Keratinocyte (primary cell): ENCODE results near the gene IFNL4. TPM values are rescaled to one million over a fixed set of nuclear protein-coding genes. Genes with fewer than 3 reads are reported as not detected.
"Not testable (repeated sequence)": the region's sequence is repeated elsewhere in the genome, so short reads cannot be mapped to it uniquely, and the experiment has no call there.

Experiments used
- DNase-seq: peaks from one replicate; pipeline ENCODE4 v3.0.0-alpha.2; 2011; ENCODE audit warnings: low read depth, missing footprints, low spot score
- FAIRE-seq: peaks from 2 replicates; lab custom pipeline; 2011; peaks lifted over from hg19 to GRCh38; lab: Jason Lieb, UNC
- H2AFZ ChIP-seq: 2 replicates; pipeline ENCODE4 v1.6.0; 2012; ENCODE audit warnings: low read length, control low read depth, inconsistent platforms; ENCODE audit not compliant: control insufficient read depth
- H3K27ac ChIP-seq: 2 replicates; pipeline ENCODE4 v1.5.1; 2011; ENCODE audit warnings: low read length; ENCODE audit not compliant: control insufficient read depth, insufficient read depth
- H3K27me3 ChIP-seq: 3 replicates; pipeline ENCODE4 v1.6.0; 2011; ENCODE audit warnings: low read length; ENCODE audit not compliant: control insufficient read depth, insufficient read depth; ENCODE audit errors: extremely low read depth
- H3K36me3 ChIP-seq, 2 experiments: 2 replicates in 1 of 2; 3 replicates in 1 of 2; pipeline ENCODE4 v1.5.1; 2011; ENCODE audit warnings: low read length in 2 of 2, mild to moderate bottlenecking in 1 of 2; ENCODE audit not compliant: control insufficient read depth in 2 of 2, insufficient read depth in 2 of 2; ENCODE audit errors: extremely low read depth in 1 of 2
- H3K4me1 ChIP-seq: 3 replicates; pipeline ENCODE4 v1.5.1; 2011; ENCODE audit warnings: low read length; ENCODE audit not compliant: control insufficient read depth, insufficient read depth; ENCODE audit errors: extremely low read depth
- H3K4me2 ChIP-seq: 3 replicates; pipeline ENCODE4 v1.6.0; 2011; ENCODE audit warnings: low read depth, low read length; ENCODE audit not compliant: control insufficient read depth, insufficient read depth; ENCODE audit errors: extremely low read depth
- H3K4me3 ChIP-seq, 3 experiments: fragments of 200-600 bp in 1 of 3; sonication (generic) in 1 of 3; 2 replicates in 2 of 3; 3 replicates in 1 of 3; pipeline ENCODE4 v1.5.1; 2011 to 2016; ENCODE audit warnings: low read length in 3 of 3, mild to moderate bottlenecking in 3 of 3, control low read depth in 2 of 3, inconsistent platforms in 1 of 3, low read depth in 1 of 3, mixed read lengths in 1 of 3, mixed run types in 1 of 3, moderate library complexity in 1 of 3; ENCODE audit not compliant: control insufficient read depth in 2 of 3, insufficient read depth in 2 of 3; ENCODE audit errors: extremely low read depth in 1 of 3
- H3K79me2 ChIP-seq: 2 replicates; pipeline ENCODE4 v1.6.0; 2012; ENCODE audit warnings: low read length; ENCODE audit not compliant: control insufficient read depth, insufficient read depth
- H3K9ac ChIP-seq: 3 replicates; pipeline ENCODE4 v1.6.0; 2011; ENCODE audit warnings: low read length; ENCODE audit not compliant: control insufficient read depth, insufficient read depth; ENCODE audit errors: extremely low read depth
- H3K9me1 ChIP-seq: 3 replicates; pipeline ENCODE4 v1.6.0; 2011; ENCODE audit warnings: low read length; ENCODE audit not compliant: control insufficient read depth, insufficient read depth; ENCODE audit errors: extremely low read depth
- H3K9me3 ChIP-seq: 2 replicates; pipeline ENCODE4 v1.5.1; 2012; ENCODE audit warnings: low read depth, low read length; ENCODE audit not compliant: control insufficient read depth
- H4K20me1 ChIP-seq: 3 replicates; pipeline ENCODE4 v1.6.0; 2011; ENCODE audit warnings: low read length; ENCODE audit not compliant: control insufficient read depth, insufficient read depth; ENCODE audit errors: extremely low read depth
- EZH2 ChIP-seq: IDR thresholded peaks from one replicate; pipeline ENCODE4 v1.6.1; 2012; ENCODE audit warnings: inconsistent platforms, mild to moderate bottlenecking, low read length, moderate library complexity
- dilution Hi-C: fragments of 300-500 bp; cut with MboI; formaldehyde crosslinking; loops from one replicate; pipeline ENCODE4 v1.7.0; 2020; ENCODE audit warnings: low sequenced_read_pairs; ENCODE audit not compliant: extremely low pct_ligation_motif_present
- polyA plus RNA-seq, 5 experiments: library from polyadenylated mRNA; depleted of rRNA in 3 of 5; stranded (reverse) in 3 of 5; stranded (forward) in 1 of 5; unstranded in 1 of 5; fragments of >200 nt; gene quantifications; 1 replicate in 1 of 5; 2 replicates in 3 of 5; 3 replicates in 1 of 5; pipeline versions ENCODE4 v1.2.1 to v1.2.3, GENCODE V29; 2011 to 2012; ENCODE audit warnings: missing spikeins in 2 of 5, low read depth in 1 of 5, low replicate concordance in 1 of 5
- TF ChIP-seq, protein P1 (sequence below), 3 experiments: IDR thresholded peaks in 1 of 3; conservative IDR thresholded peaks in 1 of 3; optimal IDR thresholded peaks in 1 of 3; 2 replicates in 2 of 3; 3 replicates in 1 of 3; pipeline versions ENCODE3 to v1.5.1; 2011; ENCODE audit warnings: low read length in 3 of 3, mild to moderate bottlenecking in 3 of 3, moderate library complexity in 2 of 3, control low read depth in 1 of 3, inconsistent platforms in 1 of 3; ENCODE audit not compliant: insufficient read depth in 2 of 3; ENCODE audit errors: extremely low read depth in 1 of 3

The IFNL4 gene
- polyA plus RNA-seq, 1 donor (not counting 4 experiments of a cell fraction or from before 2014, with no cell fraction given): not detected

DNA sequence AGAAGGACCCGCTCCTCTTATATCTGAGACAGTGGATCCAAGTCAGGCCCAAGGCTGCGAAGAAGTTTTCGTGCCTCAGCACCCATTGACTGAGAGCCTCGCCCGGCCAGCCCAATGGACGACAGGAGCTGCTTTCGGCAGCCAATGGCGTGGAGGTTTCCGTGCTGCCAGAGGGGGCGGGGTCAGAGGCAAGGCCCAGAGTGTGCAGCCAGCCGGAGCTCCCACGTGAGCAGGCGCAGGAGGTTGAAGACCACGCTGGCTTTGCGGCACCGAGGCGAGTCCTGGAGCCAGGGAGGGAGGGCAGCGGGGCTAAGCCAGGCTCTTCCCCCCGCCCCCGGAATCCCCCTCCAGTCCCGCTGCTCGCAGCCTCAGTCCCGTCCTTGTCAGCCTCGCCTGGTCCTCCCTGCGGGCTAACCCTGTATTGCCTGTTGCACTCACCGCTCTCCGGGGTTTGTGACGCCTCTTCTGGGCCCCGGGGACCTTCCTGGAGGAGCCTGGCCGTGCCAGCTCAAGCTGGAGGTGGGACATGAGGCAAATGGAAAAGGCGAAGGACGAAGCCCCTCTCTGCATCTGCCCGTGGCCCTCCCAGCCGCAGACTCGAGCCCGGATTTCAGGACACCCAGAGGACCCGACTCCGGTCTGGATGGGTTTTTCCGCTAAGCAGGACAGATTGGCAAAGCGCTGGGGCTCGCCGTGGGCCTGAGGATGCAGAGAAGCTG lies 1.5 kb downstream of the IFNL4 start:
- Histone ChIP-seq H3K4me1 (peaks cover 3% of the 10 kb centered on the region), H4K20me1 (no peaks in the 10 kb centered on the region), H3K9ac (no peak overlapping the region), H3K9me3 (no peaks in the 10 kb centered on the region), H3K27ac (no peak overlapping the region), H3K36me3 (no peaks in the 10 kb centered on the region), H3K4me2 (peak overlapping the region; percentile 22), H2AFZ (peak overlapping the region; percentile 43), H3K79me2 (no peaks in the 10 kb centered on the region), H3K4me3 (no peak overlapping the region), H3K9me1 (no peaks in the 10 kb centered on the region), H3K27me3 (peaks cover 24% of the 10 kb centered on the region)
- dilution Hi-C loops: no loop called here
- TF ChIP-seq, protein P1, sequence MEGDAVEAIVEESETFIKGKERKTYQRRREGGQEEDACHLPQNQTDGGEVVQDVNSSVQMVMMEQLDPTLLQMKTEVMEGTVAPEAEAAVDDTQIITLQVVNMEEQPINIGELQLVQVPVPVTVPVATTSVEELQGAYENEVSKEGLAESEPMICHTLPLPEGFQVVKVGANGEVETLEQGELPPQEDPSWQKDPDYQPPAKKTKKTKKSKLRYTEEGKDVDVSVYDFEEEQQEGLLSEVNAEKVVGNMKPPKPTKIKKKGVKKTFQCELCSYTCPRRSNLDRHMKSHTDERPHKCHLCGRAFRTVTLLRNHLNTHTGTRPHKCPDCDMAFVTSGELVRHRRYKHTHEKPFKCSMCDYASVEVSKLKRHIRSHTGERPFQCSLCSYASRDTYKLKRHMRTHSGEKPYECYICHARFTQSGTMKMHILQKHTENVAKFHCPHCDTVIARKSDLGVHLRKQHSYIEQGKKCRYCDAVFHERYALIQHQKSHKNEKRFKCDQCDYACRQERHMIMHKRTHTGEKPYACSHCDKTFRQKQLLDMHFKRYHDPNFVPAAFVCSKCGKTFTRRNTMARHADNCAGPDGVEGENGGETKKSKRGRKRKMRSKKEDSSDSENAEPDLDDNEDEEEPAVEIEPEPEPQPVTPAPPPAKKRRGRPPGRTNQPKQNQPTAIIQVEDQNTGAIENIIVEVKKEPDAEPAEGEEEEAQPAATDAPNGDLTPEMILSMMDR (optimal IDR thresholded peaks at IDR 0.05 in 1 of 3, IDR thresholded peaks at IDR 0.05 in 1 of 3, conservative IDR thresholded peaks at IDR 0.05 in 1 of 3; ENCODE audit: extremely low read depth in 1 of 3, insufficient read depth in 2 of 3, low read length in 3 of 3): no peak
- TF ChIP-seq EZH2: no peak
- DNase-seq: no peak
- no peak for FAIRE-seq

DNA sequence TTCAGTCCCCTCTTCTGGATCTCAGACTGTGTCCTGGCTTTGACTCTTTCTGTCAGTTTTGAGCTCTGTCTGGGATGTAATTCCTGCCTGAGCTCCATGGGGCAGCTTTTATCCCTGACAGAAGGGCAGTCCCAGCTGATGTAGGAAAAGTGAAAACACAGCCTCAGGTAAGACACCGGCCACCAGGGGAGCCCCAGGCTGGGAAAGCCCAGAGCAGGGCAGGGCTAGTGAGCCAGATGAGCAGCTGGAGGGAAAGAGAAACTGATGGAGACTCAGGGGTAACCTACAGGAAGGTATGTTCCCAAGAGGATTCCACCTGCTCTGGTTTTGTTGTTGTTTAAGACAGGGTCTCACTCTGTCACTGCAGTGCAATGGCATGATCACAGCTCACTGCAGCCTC lies 3.5 kb downstream of the IFNL4 start:
- peak; percentile 69 for FAIRE-seq
- H3K4me2 ChIP-seq, H2AFZ ChIP-seq, H3K4me3 ChIP-seq, H4K20me1 ChIP-seq, H3K27ac ChIP-seq, H3K36me3 ChIP-seq, H3K9ac ChIP-seq, H3K9me1 ChIP-seq, dilution Hi-C loops, DNase-seq, H3K79me2 ChIP-seq, H3K9me3 ChIP-seq, H3K4me1 ChIP-seq: not testable (repeated sequence)
- peaks cover 24% of the 10 kb centered on the region for H3K27me3 ChIP-seq

DNA sequence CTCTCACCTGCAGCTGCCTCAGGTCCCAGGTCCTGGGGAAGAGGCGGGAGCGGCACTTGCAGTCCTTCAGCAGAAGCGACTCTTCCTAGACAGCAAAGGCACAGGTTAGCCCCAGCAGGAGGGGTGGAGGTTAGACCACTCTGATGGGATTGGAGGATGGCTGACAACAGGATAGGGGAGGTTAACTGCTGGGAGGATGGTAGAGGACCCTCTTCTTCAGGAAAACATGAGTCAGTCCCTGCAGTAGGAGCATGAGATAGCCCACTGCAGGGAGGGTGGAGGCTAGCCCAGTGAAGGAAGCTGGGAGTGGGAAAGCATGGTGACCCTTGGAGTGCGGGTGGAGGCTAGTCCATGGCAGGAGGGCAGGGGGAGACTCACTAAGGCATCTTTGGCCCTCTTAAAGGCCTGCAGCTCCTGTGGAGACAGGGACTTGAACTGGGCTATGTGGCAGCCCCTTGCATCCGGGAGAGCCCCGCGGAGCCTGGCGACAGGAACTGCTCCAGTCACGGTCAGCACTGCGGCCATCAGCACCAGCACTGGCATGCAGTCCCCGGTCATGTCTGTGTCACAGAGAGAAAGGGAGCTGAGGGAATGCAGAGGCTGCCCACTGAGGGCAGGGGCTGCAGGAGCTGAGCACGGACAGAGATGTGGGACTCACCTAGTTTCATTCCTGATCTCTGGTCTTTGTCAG lies 4.1 kb downstream of the IFNL4 start, which contains the start of gene IFNL3:
Gene IFNL3 (minus strand): TSS at position 597 of the 691 bp plus-strand sequence. CDS start 39 bp downstream, at position 558.
- H3K9me1 ChIP-seq, H3K9me3 ChIP-seq, DNase-seq, H4K20me1 ChIP-seq, H2AFZ ChIP-seq, H3K79me2 ChIP-seq, dilution Hi-C loops, FAIRE-seq, H3K27ac ChIP-seq, H3K36me3 ChIP-seq, H3K4me1 ChIP-seq, H3K9ac ChIP-seq, H3K4me2 ChIP-seq, H3K4me3 ChIP-seq: not testable (repeated sequence)
- peaks cover 24% of the 10 kb centered on the region for H3K27me3 ChIP-seq

DNA sequence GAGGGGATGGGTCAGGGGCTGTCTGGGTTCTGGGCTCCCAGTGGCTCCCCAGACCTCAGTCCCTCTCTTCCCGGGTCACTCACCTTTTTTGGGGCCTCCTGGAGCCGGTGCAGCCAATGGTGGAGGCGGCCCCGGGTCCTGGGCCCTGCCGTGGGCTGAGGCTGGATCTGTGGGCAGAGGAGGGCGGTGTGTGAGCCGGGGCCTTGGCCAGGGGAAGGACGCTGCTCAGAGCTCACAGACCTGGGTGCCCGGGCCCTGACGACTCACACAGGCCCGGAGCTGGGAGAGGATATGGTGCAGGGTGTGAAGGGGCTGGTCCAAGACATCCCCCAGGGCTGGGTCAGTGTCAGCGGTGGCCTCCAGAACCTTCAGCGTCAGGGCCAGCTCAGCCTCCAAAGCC lies 4.9 kb downstream of the IFNL4 start:
- H3K27ac ChIP-seq, H3K79me2 ChIP-seq, H3K4me2 ChIP-seq, DNase-seq, FAIRE-seq, H3K4me3 ChIP-seq, H3K9me3 ChIP-seq, H3K4me1 ChIP-seq, H3K36me3 ChIP-seq, H3K9ac ChIP-seq, H3K9me1 ChIP-seq, H2AFZ ChIP-seq, H4K20me1 ChIP-seq, dilution Hi-C loops: not testable (repeated sequence)
- peaks cover 21% of the 10 kb centered on the region for H3K27me3 ChIP-seq
